Esophagus mucosa (tissue), 1 donor: Measurements from ENCODE around the gene C2orf80. TPM values are rescaled to one million over a fixed set of nuclear protein-coding genes. Genes with fewer than 3 reads are reported as not detected.
"Not testable (repeated sequence)": the region's sequence is repeated elsewhere in the genome, so short reads cannot be mapped to it uniquely, and the experiment has no call there.

Source experiments
- ATAC-seq: fragments of 200-7000 bp; cut with Tn5 transposase; one replicate; pipeline ENCODE4 v1.9.1; 2020
- total RNA-seq: library from RNA; stranded (reverse); gene quantifications from one replicate; pipeline ENCODE4 v1.2.4, GENCODE V29; 2023
- donor health status: DM: yes; HTN: yes; CAD: no.

Gene C2orf80
- not detected for total RNA-seq

DNA sequence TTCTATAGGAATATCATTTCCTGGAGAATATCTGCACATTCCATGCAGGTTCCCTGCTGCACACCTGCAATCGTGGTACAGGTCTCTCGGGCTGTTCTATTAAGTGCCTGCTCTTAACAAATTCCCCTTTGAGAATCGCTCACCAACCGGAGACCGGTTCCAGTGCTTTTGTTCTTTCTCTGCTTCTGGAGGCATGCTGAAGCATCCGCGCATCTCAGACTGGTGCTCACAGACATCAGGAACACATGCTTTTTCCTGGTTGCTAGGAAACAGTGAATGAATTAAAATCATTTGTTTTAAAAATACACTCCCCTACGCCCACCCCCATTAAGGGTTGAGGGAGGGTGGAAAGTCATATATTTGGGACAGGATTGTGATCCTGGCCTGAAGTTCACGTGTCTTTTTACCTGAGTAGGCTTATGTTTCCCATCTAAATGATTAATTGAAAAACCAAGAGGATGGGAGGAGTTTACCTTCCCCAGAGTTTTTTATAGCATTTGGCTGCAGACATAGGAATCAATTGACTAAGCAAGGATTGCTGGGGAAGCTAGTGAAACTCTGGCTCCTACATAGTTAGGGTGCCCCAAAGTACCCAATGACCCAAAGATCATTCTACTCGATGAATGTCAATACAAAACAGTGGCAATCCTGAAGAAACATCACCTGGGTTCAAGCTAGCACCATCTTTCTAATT, at the start of gene C2orf80:
TSS of gene C2orf80 (minus strand) at position 221 of the 694 bp plus-strand sequence. CDS start 3,044 bp downstream, outside the sequence.
- no peak for ATAC-seq

DNA sequence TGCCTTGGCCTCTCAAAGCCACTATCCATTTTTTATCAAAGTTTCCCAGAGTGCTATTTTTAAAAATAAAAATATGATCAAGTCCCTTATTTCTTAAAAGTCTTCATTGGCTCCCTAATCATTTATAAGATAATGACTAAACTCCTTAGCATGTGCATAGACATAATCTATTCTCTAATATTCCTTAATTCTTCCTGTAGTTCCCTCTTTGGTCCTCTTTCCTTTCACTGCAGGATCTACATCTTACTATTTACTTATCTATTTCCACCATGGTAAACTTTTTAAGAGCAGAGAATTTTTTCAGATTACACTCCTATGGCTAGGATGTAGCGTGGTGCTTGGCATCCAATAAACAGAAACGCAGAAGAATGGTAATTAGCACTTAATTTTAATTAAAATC, 46.0 kb upstream of the C2orf80 start:
- no peak for ATAC-seq

DNA sequence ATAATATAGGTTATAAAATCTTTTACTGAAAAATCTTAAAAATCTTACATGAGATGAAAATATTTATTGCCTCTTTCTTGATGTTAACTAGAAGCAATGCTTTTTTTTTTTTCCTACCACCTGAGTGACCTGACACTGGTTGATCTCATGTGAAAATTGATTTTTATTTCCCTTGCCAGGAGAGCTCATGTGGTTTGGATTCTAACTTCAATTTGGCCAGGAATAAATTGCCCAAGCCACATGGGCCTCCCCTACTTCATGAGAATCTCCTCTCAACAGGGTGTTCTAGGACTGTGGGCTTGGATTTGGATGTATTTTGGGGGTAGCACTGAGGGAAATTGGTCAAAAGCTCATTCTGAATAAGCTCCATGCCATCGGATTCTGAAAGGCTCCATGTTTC, 45.0 kb upstream of the C2orf80 start:
- no peak for ATAC-seq

DNA sequence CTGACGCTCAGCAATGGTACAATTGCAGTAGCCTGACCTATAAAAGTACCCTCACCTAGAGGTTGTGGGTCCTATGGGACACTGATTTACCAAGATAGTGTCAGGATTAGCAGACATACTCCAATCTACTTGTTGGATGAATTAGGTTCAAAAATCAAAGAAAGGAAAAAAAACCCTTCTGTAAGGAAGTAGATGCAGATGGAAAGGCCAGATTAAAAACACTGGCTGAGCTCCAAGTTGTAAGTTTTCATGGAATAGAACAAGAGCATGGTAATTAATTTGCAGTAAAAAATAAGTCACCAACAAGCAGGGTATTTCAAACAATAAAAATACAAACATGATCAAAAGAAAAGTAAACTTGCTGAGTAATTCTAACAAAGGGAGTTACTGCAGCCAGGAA, 38.6 kb upstream of the C2orf80 start:
- no peak for ATAC-seq

DNA sequence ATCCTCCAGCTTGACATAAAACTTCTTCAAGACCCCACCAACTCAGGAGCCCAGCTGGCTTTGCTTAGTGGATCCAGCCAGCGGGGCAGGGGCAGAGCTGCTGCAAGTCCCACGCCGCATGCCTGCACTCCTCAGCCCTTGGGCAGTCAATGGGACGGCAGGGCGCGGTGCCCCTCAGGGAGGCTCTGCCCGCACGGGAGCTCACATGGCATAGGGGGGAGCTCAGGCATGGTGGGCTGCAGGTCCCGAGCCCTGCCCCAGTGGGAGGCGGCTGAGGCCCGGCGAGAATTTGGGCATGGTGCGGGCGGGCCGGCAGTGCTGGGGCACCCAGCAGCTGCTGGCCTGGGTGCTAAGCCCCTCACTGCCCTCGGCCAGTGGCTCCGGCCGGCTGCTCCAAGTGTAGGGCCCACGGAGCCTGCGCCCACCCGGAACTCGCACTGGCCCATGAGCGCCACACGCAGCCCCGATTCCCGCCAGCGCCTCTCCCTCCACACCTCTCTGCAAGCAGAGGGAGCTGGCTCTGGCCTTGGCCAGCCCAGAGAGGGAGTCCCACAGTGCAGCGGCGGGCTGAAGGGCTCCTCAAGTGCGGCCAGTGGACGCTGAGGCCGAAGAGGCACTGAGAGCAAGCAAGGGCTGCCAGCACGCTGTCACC, 37.9 kb upstream of the C2orf80 start:
- no peak for ATAC-seq

DNA sequence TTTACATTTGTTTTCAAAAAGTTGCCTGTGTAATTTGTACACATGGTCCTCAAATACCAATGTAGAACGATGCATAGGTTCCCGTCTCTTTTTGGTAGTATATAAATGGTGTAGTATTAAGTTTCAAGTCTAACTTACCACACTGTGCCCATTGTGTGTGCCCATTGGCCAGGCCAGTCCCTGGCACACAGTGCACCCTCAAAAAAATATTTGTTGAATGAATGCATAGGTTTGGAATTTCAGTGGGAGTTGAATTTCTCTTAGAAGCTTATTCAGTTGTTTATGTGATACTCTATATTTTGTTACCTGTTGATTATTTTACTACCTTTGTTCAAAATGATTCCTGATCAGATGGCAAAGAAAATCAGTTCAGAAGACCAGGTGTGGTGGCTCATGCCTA, 35.0 kb upstream of the C2orf80 start:
- no peak for ATAC-seq

DNA sequence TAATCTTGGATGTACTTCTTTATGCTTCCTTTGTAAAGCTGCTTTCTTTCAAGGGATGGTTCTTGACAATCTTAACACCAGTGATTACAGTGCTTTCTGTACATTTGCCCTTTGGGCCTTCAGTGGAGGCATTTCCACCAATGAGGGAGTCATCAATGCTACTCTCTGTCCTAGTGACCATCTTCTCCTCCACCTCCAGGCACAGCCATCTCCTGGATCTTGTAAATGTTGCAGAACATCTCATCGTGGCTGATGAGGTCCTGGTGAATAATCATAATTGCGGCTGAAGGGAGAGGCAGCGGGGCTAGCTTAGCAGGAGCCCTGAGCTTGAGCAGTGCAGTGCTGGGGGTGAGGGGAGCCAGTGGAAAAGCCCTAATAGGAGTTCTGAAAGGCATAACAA, 32.5 kb upstream of the C2orf80 start:
- peak; percentile 87 for ATAC-seq

DNA sequence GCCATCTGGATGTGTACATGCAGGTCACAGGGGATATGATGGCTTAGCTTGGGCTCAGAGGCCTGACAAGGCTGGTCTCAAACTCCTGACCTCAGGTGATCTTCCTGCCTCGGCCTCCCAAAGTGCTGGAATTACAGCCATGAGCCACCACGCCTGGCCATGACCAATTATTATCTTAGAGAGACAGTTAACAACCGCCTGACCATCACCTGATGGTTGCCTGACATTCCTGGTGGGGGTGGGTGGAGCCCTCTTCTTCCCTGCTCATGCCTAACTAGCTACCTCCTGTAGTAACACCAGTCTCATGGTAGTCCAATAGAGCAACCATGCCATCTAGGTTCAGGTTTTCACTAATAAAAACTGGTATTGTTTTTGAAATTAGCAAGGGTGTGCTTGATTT, 32.0 kb upstream of the C2orf80 start:
- ATAC-seq = not testable (repeated sequence)

DNA sequence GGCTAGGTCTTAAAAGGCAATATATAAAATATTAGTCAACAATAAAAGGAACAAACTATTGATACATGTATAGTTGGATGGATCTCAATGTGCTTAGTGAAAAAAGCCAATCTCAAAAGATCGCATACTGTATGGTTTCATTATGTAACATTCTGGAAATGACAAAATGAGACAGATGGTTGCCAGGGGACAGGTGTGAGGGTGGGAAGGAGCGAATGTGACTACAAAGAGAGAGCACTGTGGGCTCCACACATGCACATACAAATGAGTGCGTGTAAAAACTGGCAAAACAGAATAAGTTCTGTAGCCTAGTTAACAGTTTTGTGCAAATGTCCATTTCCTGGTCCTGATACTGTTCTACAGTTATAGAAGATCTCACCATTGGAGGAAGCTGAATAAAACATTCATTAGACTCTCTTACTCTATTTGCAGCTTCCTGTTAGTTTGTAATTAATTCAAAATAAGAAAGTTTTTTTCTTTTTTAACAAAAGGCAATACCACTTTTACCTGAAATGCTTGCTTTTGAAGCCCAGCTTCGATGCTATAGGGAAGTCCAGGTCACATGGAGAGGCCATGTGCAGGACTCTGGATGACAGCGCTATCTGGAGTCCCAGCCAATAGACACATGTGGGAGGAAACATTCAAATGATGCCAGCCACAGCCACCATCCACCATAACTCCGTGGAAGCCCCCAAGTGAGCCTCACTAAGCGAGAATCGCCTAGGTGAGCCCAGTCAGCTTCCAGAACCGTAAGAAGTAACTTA, 21.0 kb upstream of the C2orf80 start:
- ATAC-seq = no peak

DNA sequence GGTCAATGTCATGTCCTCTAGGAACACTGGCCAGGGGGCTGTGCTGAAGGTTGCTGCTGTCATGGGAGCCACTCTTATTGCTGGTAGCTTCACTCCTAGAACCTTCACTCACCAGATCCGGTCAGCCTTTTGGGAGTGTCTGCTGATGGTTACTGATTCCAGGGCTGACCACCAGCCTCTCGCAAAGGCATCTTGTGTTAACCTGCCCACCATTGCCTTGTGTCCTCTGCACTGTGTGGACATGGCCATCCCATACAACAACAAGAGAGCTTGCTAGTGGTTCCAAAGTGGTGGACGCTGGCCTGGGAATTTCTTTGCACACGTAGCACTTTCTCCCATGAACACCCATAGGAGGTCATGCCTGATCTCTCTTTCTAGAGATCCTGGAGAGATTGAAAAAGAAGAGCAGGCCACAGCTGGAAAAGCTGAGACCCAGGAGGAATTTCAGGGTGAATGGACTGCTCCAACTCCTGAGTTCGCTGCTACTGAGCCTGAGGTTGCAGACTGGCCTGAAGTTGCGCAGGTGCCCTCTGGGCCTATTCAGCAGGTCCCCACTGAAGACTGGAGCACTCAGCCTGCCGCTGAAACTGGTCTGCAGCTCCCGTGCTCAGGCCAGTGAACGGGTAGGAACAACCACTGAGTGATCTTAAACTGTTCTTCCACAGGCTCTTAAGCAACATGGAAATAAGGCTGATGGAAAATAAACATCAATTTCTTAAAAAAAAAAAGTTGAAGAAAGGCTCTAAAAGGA, 18.7 kb upstream of the C2orf80 start:
- no peak for ATAC-seq

DNA sequence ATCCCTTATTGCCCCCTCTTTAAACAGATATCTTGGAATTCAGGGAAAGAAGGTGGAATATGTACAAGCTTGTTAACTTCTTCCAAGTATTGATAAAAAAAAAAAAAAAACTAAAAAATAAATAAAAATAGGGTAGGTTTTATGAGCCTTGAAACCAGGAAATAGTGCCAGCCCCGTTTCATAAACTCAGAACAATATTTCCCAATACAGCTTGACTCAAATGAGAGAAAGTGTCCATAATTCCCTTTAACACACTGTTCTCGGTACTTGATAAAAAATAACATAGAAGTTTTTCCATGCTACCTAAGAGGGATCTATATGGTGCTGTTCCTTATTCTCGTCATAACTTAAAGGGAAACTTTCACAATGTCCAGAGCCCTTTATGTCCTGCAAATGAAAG, 17.9 kb upstream of the C2orf80 start:
- ATAC-seq = no peak

DNA sequence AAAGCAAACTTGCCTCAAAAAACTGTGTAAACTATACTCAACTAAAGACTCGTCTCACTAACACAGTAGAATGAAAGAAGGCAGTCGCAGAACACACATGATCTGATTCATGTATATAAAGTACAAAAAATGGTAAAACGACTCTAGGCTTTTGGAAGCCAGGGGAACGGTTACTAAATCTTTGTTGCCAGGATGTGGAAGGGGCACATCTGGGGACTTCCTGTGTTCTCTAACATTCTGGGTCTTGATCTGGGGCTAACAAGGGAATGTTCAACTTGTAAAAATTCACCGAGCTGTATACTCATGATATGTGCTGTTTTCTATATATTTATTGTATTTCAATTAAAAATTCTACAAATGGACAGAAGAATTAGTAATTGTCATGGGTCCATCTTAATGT, 14.3 kb upstream of the C2orf80 start:
- no peak for ATAC-seq

DNA sequence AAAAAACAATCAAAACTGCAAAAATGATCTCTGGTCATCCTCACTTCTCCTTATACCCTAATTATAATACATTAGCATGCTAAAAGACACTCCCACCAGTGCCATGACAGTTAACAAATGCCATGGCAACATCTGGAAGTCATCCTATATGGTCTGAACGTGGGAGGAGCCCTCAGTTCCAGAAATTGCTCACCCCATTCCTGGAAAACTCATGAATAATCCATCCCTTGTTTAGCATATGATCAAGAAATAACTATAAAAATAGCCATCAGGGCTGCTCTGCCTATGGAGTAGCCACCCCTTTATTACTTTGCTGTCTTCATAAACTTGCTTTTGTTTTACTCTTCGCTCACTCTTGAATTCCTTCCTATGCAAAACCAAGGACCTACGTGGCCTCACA, 5.7 kb upstream of the C2orf80 start:
- ATAC-seq = no peak

DNA sequence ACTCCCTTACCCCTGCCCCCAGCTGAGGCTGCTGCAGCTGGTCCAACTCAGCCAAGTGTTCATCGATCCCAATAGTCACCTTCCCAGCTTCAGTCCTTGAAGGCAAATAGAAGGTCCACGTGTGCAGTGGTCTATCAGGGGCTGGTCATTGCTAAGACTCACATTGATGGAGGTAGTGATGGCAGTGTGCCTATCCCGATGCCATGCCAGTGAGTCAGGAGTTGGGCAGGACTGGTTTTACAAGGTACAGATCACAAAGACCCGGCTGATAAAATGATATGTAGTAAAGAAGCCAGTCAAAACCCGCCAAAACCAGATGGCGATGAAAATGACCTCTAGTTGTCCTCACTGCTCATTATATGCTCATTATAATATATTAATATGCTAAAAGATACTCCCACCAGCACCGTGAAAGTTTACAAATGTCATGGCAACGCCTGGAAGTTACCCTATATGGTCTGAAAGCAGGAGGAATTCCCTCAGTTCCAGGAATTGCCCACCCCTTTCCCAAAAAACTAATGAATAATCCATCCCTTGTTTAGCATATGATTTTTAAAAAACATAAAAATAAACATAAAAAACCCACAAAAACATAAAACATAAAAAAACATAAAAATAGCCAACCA, 2.9 kb upstream of the C2orf80 start:
- peak; percentile 35 for ATAC-seq

DNA sequence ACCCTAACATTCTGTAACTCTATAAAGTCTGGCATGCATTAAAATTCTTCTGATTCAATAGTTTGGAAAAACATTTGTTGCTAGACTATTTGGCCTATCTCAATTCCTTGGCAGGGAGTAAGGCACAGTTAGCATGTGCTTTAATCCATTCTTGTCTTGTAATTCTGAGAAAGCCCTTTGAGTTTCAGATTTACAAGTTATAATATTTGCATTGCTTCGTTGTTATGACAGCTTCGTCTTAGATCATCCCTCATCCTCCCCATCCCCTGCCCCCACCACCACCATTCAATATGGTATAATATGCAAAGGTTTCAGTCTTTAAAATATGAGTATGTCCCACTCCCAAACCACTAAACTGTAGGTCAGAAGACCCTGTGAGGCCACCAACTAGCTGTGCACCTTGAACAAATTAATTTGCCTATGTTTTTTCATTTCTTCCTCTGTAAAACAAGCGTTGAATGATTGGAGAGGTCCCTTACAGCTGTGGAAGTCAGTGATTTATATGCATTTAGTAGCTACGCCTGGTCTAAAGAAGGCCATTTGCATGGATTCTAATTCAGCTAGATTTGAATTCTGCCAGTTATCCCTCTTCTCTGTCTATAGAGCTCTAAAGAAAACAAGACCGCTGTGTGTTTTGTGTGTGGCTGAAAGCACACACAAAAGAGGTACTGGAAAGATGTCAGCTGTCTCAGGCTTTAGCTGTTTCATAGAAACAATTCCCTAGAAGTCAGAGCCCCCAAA, 591 bp downstream of the C2orf80 start:
- no peak for ATAC-seq

DNA sequence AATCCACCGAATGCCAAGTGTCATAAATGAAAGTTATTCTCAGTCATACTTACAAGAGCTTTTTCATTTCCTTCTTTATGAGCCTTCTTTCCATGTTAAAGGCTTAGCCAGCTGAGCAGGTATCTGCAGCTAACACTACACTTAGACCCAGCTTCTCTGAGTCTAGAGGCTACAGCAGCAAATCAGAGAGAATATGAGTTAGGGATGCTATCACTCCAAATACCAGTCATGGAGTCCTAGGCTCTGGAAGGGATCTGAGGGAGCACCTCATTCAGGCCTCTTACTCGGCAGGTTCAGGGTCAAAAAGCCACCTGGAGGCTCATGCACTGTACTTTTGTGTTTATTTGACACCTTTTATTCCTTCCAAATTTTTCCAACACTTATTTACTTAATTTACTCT, 2.9 kb downstream of the C2orf80 start:
- no peak for ATAC-seq

DNA sequence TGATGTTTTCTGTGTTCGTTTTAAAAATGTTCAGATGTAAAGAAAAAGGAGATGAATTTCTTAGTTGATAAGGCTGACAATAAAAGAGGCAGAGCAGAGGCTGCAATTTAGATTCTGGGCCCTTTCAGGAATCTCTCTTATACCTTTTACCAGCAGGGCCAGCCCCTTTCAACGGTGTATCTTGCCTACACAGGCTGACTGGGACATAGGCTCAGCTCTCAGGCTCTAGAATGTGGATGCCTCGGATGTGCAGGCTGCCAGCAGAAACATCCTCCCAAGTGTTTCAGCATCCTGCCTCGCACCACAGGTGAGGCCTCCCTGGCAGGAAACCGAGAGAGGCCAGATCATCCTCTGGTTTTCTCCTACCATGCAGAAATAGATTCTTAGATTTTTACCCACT, 3.4 kb downstream of the C2orf80 start:
- ATAC-seq = no peak

DNA sequence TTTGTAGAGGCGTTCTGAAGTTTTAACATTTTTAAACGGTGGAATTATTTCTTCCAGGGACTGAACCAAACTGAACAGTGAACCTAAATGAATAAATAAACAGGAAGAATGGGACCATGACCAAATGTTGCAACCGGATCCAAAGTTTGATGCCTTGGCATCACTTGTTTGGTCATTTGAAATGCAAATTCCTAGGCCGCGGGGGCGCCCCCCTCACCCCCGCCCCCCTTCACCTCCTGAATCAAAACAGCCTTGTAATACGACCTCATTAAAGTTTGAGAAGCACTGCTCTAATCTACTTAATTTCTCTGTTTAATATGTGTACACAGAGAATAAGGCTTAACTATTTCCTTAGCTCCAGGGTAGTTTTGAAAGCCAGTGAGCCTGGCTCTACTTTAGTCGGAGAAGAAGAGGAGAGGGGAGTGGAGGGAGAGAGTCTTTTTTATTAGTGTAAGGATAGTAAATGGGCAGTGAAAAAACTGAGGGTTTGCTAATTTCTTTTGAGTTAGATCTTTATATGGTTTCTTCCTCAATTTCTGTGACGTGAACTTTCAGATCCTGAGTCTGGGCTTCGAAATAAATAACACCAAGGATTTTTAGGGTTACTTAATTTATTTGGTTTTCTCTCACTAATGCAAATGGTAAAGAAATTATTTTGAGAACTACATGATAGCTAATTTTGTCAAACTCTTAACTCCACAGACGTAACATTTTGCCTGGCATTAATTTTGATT, 5.7 kb downstream of the C2orf80 start:
- no peak for ATAC-seq

DNA sequence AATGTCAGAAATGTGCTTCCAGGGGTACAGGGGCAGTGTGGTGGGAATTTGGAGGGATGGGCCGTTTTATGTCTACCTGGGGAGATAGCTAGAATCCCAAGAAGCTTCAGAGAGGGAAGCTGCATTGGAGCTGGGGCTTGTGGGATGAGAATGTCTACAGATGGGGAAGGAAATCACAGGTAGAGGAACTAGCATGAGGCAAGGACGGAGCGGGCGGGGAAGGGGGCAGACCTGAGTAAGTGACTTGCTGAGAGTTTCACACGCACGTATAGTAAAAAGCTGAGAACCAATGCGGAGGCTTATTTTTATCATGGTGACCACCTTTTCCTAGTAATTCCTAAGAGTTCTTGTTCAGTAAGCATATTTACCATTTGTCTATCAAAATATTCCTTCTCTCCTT, 6.3 kb downstream of the C2orf80 start:
- ATAC-seq = no peak

DNA sequence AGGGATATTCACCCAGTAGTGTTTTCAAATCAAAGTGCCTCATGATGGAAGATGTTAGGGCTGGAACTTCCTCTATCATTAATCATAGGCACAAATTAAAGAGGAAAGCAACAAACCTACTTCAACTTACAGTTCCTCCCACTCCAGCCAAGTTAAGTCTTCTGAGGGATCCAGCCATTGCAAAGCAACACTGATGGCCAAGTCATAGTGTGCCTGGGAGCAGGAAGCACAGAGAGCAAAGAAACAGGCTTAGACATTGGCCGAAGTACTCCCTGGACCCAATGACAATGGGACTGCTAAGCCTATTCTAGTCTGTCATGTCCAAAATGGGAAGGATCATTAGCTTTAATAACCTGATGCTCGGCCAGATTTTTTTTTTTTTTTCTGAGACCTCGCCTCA, 7.0 kb downstream of the C2orf80 start:
- ATAC-seq = no peak

DNA sequence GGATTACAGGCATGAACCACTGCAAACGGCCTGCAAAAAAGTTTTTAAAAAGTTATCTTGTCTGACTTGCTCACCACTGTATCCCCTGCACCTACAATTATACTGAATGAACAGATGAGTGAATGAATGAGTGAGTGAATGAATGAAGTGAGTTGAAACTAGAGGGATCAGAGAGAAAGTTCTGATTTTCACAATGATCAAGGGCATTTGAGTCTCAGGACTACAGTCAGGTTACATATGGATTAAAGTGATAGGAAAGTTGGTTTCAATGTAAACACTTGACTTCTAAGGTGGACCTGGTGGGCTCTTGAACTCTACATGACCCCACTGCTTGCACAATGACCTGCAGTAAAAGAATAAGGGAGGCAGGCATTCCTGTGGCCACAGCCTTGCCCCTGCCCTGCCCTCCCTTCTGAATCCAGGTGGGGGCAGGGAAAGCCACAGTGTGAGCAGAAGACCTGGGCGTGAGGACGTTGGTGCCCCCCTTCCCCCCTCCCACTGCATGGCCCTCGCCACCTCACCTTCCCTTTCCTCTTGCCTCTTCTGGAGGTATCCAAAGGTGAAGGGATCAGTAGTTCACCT, 10.7 kb downstream of the C2orf80 start:
- ATAC-seq = peak; percentile 31
